K562 (cell line): ENCODE data around the gene ARL16. TPM values are rescaled to one million over a fixed set of nuclear protein-coding genes. Genes with fewer than 3 reads are reported as not detected.

Experiments used
- ATF3 ChIP-seq, 2 experiments: fragments of 450-650 bp in 1 of 2; sonication (generic) in 1 of 2; formaldehyde crosslinking in 1 of 2; IDR thresholded peaks in 1 of 2; conservative IDR thresholded peaks in 1 of 2; 2 replicates each; pipeline versions ENCODE4 v1.6.1 to v1.8.1; 2016 to 2023; ENCODE audit warnings: mild to moderate bottlenecking in 2 of 2, moderate library complexity in 2 of 2, inconsistent platforms in 1 of 2, missing genetic modification reagents in 1 of 2
- ATF7 ChIP-seq: fragments of 450-650 bp; IDR thresholded peaks from 2 replicates; pipeline ENCODE4 v1.7.1; 2014; ENCODE audit warnings: mild to moderate bottlenecking, moderate library complexity
- CAMTA2 ChIP-seq: fragments of 250-450 bp; sonication (Bioruptor Pico); conservative IDR thresholded peaks from 2 replicates; pipeline ENCODE4 v1.5.1; 2022
- CBX3 ChIP-seq, 2 experiments: IDR thresholded peaks; 1 replicate in 1 of 2; 2 replicates in 1 of 2; pipeline ENCODE4 v1.6.1; 2012; ENCODE audit warnings: inconsistent platforms in 2 of 2, low read length in 2 of 2, borderline replicate concordance in 1 of 2, control low read depth in 1 of 2
- DLX4 ChIP-seq: fragments of 250-450 bp; sonication (Bioruptor Pico); IDR thresholded peaks from 2 replicates; pipeline ENCODE4 v1.6.1; 2021; ENCODE audit warnings: mild to moderate bottlenecking
- GABPA ChIP-seq: fragments of 200-800 bp; sonication (Bioruptor generic); conservative IDR thresholded peaks from 2 replicates; pipeline ENCODE4 v1.6.1; 2016; ENCODE audit warnings: low read depth, missing genetic modification characterization, missing compliant biosample characterization
- GATAD2A ChIP-seq: fragments of 450-650 bp; IDR thresholded peaks from 2 replicates; pipeline ENCODE4 v1.6.1; 2017
- GTF2B ChIP-seq: IDR thresholded peaks from 2 replicates; pipeline ENCODE4 v1.6.1; 2011; ENCODE audit not compliant: insufficient read length; ENCODE audit errors: extremely low read depth
- HCFC1 ChIP-seq: IDR thresholded peaks from 2 replicates; pipeline ENCODE4 v1.6.1; 2012; ENCODE audit warnings: low read depth, low read length, improper control_type of control experiment
- PATZ1 ChIP-seq: fragments of 250-450 bp; sonication (Bioruptor Pico); IDR thresholded peaks from 2 replicates; pipeline ENCODE4 v1.5.0; 2020; ENCODE audit warnings: mild to moderate bottlenecking, borderline replicate concordance
- RAD51 ChIP-seq: fragments of 450-650 bp; IDR thresholded peaks from 2 replicates; pipeline ENCODE4 v1.7.1; 2016; ENCODE audit warnings: low read depth, mild to moderate bottlenecking, borderline replicate concordance
- RUNX1 ChIP-seq: sonication (generic); IDR thresholded peaks from 2 replicates; pipeline ENCODE4 v1.6.1; 2016; ENCODE audit warnings: antibody characterized with exemption, low read depth
- SIN3A ChIP-seq, 2 experiments: fragments of 150-350 bp in 1 of 2; IDR thresholded peaks; 2 replicates each; pipeline ENCODE4 v1.6.1; 2011 to 2016; ENCODE audit warnings: borderline replicate concordance in 2 of 2, low read depth in 2 of 2, low read length in 2 of 2, mild to moderate bottlenecking in 2 of 2, moderate library complexity in 2 of 2; ENCODE audit not compliant: control insufficient read depth in 1 of 2
- SP1 ChIP-seq: sonication (generic); formaldehyde crosslinking; IDR thresholded peaks from 2 replicates; pipeline ENCODE4 v1.8.1; 2022; ENCODE audit warnings: mild to moderate bottlenecking, missing genetic modification reagents
- ZBTB2 ChIP-seq: fragments of 450-650 bp; IDR thresholded peaks from 2 replicates; pipeline ENCODE4 v1.6.1; 2016; ENCODE audit warnings: antibody characterized with exemption
- ZNF512 ChIP-seq: IDR thresholded peaks from 2 replicates; pipeline ENCODE4 v1.6.1; 2016; ENCODE audit warnings: missing genetic modification characterization, missing compliant biosample characterization
- polyA plus RNA-seq, 8 experiments: library from polyadenylated mRNA; depleted of rRNA in 4 of 8; stranded (reverse) in 5 of 8; unstranded in 3 of 8; fragments of >200 nt; fragmentation: Nextera tagmentation in 2 of 8; fragmentation: Illumina TruSeq in 1 of 8; extraction: Ambion mirVana in 2 of 8; extraction: Trizol in 1 of 8; gene quantifications; 2 replicates each; pipeline versions ENCODE4 v1.2.1 to v1.2.3, GENCODE V29; 2011 to 2014; ENCODE audit warnings: inconsistent platforms in 1 of 8, missing spikeins in 1 of 8
- total RNA-seq, 7 experiments: library from RNA; depleted of rRNA in 6 of 7; stranded (reverse); fragments of >200 nt in 6 of 7; fragmentation: Illumina TruSeq in 2 of 7; extraction: Trizol in 2 of 7; gene quantifications; 2 replicates each; pipeline versions ENCODE4 v1.2.1 to v1.2.3, GENCODE V29; 2011 to 2021; ENCODE audit warnings: low replicate concordance in 1 of 7

ARL16 gene
- total and polyA plus RNA-seq, 9 of the 15 experiments (the other 6 are each of a cell fraction or from before 2014, with no cell fraction given): 5.4 to 32.4 (median 22.6) TPM

GRCh38 chr17:81712468-81713003, 28.9 kb upstream of the ARL16 start (continued):
- no peak for TF ChIP-seq DLX4 (CRISPR knock-in tag)
- TF ChIP-seq ZNF512 (tag): no peak
- TF ChIP-seq SP1 (CRISPR knock-in tag): peak; percentile 32; the same call in 1 of the 2 replicates
- TF ChIP-seq ATF7: 0 out of 2 replicates have a peak, but pooled peaks have one; percentile 12
- TF ChIP-seq SIN3A (IDR thresholded peaks at IDR 0.05; ENCODE audit: borderline replicate concordance in 2 of 2, control insufficient read depth in 1 of 2, low read depth in 2 of 2, low read length in 2 of 2): peak in 1 of 2 experiments; percentile 9; a peak in 1 of 4 replicates
- no peak for TF ChIP-seq RAD51
- TF ChIP-seq CAMTA2 (CRISPR knock-in tag): no peak
- 0 out of 2 replicates have a peak, but pooled peaks have one; percentile 12 for TF ChIP-seq GATAD2A
- TF ChIP-seq CBX3 (IDR thresholded peaks at IDR 0.05; ENCODE audit: borderline replicate concordance in 1 of 2, low read length in 2 of 2): no peak
- TF ChIP-seq ATF3 (IDR thresholded peaks at IDR 0.05): no peak
- TF ChIP-seq ATF3 (CRISPR knock-in tag; conservative IDR thresholded peaks at IDR 0.05): peak; percentile 52; the same call in 1 of the 2 replicates
- 0 out of 2 replicates have a peak, but pooled peaks have one; percentile 7 for TF ChIP-seq GABPA (tag)
- TF ChIP-seq GTF2B: no peak
- 0 out of 2 replicates have a peak, but pooled peaks have one; percentile 20 for TF ChIP-seq ZBTB2
- peak; percentile 11; the same call in 1 of the 2 replicates for TF ChIP-seq HCFC1
- no peak for TF ChIP-seq PATZ1 (CRISPR knock-in tag)
- TF ChIP-seq RUNX1: no peak
